ENCODE data around the gene LGSN. TPM values are rescaled to one million over a fixed set of nuclear protein-coding genes. Genes with fewer than 3 reads are reported as not detected.

The LGSN gene
- total RNA-seq, 2 donors from 2014 or later, result under 0.01 to 0.26 TPM

DNA sequence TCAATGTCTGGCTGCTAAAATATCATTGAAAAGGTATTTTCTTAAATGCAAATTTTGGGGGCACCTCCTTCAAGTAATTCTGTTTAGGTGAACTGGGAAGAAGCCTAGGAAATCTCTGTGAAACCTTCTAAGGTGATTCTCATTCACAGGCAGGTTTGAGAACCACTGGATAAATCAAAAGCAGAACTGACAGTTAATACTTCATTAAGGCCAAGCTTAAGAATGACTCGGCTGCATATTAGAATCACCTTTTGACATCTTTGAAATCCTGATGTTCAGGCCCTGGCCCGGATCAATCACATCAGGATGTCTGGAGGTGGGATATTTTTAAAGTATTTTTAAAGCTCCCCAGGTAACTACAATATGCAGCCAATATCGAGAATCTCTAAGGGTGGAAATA lies 58.0 kb downstream of the LGSN start:
- whole genome bisulfite sequencing, 2 donors, result 32 to 61% methylated on average over 3 of the region's 3 CpGs
- Histone ChIP-seq H3K4me3 (no peak overlapping the region), H3K9me3 (no peaks in the 10 kb centered on the region), H3K4me1 (no peaks in the 10 kb centered on the region), H3K27me3 (no peaks in the 10 kb centered on the region), H3K27ac (no peak overlapping the region), H3K36me3 (replicated peaks in 1 of 2; ENCODE audit: insufficient read depth in 1 of 2, low read depth in 2 of 2) (no peaks in the 10 kb centered on the region)
- intact Hi-C loops (cut with DNase I), result no loop called here
- DNase-seq (no peak), ATAC-seq (no peak)
- TF ChIP-seq, protein P1, sequence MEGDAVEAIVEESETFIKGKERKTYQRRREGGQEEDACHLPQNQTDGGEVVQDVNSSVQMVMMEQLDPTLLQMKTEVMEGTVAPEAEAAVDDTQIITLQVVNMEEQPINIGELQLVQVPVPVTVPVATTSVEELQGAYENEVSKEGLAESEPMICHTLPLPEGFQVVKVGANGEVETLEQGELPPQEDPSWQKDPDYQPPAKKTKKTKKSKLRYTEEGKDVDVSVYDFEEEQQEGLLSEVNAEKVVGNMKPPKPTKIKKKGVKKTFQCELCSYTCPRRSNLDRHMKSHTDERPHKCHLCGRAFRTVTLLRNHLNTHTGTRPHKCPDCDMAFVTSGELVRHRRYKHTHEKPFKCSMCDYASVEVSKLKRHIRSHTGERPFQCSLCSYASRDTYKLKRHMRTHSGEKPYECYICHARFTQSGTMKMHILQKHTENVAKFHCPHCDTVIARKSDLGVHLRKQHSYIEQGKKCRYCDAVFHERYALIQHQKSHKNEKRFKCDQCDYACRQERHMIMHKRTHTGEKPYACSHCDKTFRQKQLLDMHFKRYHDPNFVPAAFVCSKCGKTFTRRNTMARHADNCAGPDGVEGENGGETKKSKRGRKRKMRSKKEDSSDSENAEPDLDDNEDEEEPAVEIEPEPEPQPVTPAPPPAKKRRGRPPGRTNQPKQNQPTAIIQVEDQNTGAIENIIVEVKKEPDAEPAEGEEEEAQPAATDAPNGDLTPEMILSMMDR (IDR thresholded peaks at IDR 0.05), result no peak
- no peak for TF ChIP-seq POLR2A (IDR thresholded peaks at IDR 0.05)

DNA sequence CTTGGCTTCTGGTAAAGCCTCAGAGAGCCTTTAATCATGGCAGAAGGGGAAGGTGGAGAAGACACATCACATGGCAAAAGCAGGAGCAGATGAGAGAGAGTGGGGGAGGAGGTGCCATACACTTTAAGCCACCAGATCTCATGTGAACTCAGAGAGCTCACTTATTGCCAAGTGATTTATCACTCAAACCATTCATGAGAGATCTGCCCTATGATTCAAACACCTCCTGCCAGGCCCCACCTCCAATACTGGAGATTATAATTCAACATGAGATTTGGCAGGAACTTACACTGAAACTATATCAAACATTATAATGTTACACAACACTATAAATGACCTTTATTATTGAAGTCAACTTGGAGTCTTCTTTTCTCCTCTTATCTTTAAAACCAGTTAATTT lies 60.6 kb downstream of the LGSN start:
- Histone ChIP-seq H3K36me3 (replicated peaks in 1 of 2; ENCODE audit: insufficient read depth in 1 of 2, low read depth in 2 of 2) (no peaks in the 10 kb centered on the region), H3K27ac (no peak overlapping the region), H3K27me3 (no peaks in the 10 kb centered on the region), H3K4me3 (no peak overlapping the region), H3K4me1 (no peaks in the 10 kb centered on the region), H3K9me3 (no peaks in the 10 kb centered on the region)
- ATAC-seq, result no peak
- DNase-seq, result no peak
- TF ChIP-seq, protein P1 (IDR thresholded peaks at IDR 0.05), result no peak
- intact Hi-C loops (cut with DNase I), result no loop called here

DNA sequence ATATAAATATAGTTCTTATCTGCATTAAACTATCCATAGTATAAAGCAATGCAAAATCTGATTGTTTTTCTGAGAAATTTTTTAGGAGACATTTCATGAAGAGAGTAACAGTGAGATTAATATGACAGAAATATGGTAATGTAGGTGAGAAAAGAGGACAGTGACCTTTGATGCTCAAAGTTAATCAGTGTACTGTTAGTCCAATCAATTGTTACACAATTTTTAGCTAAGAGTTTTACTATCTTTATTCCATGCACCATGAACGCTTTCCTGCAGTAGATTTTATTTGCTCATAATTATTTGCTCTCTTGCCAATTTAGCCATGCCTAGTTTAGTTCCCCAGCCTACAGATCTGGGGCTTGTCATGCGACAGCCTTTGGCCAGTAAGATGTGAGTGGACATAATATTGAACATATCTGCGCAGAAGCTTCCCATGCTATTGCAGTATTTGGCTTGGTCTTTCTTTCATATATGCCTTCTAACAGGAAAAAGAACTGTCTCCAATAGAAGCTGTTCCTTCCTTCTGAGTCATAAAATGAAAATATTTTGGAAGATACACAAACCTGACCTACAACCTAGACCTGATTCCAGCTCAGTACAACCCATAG lies 69.8 kb downstream of the LGSN start:
- no peaks in the 10 kb centered on the region for H3K27me3 ChIP-seq
- no peaks in the 10 kb centered on the region for H3K36me3 ChIP-seq (replicated peaks in 1 of 2; ENCODE audit: insufficient read depth in 1 of 2, low read depth in 2 of 2)
- no peaks in the 10 kb centered on the region for H3K9me3 ChIP-seq
- WGBS, 2 donors, result 62 to 67% methylated on average over 3 of the region's 3 CpGs
- TF ChIP-seq POLR2A (IDR thresholded peaks at IDR 0.05), result no peak
- TF ChIP-seq, protein P1 (IDR thresholded peaks at IDR 0.05), result no peak
- no peaks in the 10 kb centered on the region for H3K4me1 ChIP-seq
- no peak overlapping the region for H3K4me3 ChIP-seq
- no peak overlapping the region for H3K27ac ChIP-seq
- intact Hi-C loops (cut with DNase I), result no loop called here
- ATAC-seq (no peak), DNase-seq (no peak)

DNA sequence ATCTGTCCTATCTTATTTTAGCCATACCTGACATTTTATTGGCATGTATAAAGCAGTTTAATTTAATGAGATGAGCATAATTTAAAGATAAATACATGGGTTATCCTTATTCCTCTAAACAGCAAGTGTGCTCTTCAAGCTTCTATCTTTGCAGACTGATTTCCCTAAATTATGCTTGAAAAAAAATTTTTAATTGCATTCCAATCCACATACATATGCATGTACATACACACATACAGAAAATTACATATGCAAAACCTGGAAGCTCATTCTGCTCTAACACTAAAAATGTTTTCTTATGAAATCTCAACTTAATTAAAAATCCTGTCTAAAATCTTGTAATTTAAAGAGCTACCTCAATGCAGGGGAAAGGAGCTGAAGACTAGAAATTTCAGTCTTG lies 73.2 kb downstream of the LGSN start:
- TF ChIP-seq, protein P1 (IDR thresholded peaks at IDR 0.05), result no peak
- no peak for TF ChIP-seq POLR2A (IDR thresholded peaks at IDR 0.05)
- DNase-seq, result no peak

DNA sequence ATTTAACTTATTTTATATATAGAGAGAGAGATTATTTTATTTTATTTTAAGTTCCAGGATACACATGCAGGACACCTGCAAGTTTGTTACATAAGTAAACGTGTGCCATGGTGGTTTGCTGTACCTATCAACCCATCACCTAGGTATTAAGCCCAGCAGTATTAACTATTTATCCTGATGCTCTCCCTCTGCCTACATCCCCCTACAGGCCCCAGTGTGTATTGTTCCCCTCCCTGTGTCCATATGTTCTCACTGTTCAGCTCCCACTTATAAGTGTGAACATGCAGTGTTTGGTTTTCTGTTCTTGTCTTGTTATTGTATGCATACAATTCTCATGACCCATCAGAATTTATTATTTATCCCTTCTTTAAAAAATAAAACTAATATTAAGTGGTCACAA lies 73.9 kb downstream of the LGSN start:
- 60 to 64% methylated on average over 1 of the region's 1 CpG for WGBS, 2 donors
- Histone ChIP-seq H3K4me1 (no peaks in the 10 kb centered on the region), H3K27me3 (no peaks in the 10 kb centered on the region), H3K9me3 (no peaks in the 10 kb centered on the region), H3K4me3 (no peak overlapping the region), H3K27ac (no peak overlapping the region), H3K36me3 (replicated peaks in 1 of 2; ENCODE audit: insufficient read depth in 1 of 2, low read depth in 2 of 2) (no peaks in the 10 kb centered on the region)
- intact Hi-C loops (cut with DNase I), result no loop called here
- no peak for DNase-seq
- ATAC-seq, result no peak
- TF ChIP-seq, protein P1 (IDR thresholded peaks at IDR 0.05), result no peak
- no peak for TF ChIP-seq POLR2A (IDR thresholded peaks at IDR 0.05)

More for the DNA sequence above, 73.2 kb downstream of the LGSN start:
- H3K4me1 ChIP-seq, result no peaks in the 10 kb centered on the region
- no peaks in the 10 kb centered on the region for H3K27me3 ChIP-seq
- H3K4me3 ChIP-seq, result no peak overlapping the region
- H3K27ac ChIP-seq, result no peak overlapping the region
- no peaks in the 10 kb centered on the region for H3K9me3 ChIP-seq
- intact Hi-C loops (cut with DNase I), result no loop called here
- H3K36me3 ChIP-seq (replicated peaks in 1 of 2; ENCODE audit: insufficient read depth in 1 of 2, low read depth in 2 of 2), result no peaks in the 10 kb centered on the region
- no peak for ATAC-seq

Data from body of pancreas (tissue), 4 donors.